ENCODE results near the gene TRAPPC2B. TPM values are rescaled to one million over a fixed set of nuclear protein-coding genes. Genes with fewer than 3 reads are reported as not detected.

Gene TRAPPC2B
- total RNA-seq, 5 donors from 2014 or later (not counting 1 experiment from before 2014, with no cell fraction given) = 7.1 to 11.4 (median 9.6) TPM

- DNase-seq = no peak
- Histone ChIP-seq H3K4me3 (ENCODE audit: control insufficient read depth in 1 of 2, extremely low read depth in 1 of 2, low read length in 1 of 2) (no peak overlapping the region), H3K4me1 (ENCODE audit: control insufficient read depth in 1 of 2, extremely low read depth in 1 of 2, insufficient read depth in 2 of 2, low read length in 2 of 2) (no peaks in the 10 kb centered on the region), H3K36me3 (ENCODE audit: control insufficient read depth in 2 of 2, extremely low read depth in 1 of 2, insufficient read depth in 1 of 2, low read length in 1 of 2) (no peaks in the 10 kb centered on the region), H3K27me3 (replicated peaks in 1 of 2; ENCODE audit: control insufficient read depth in 2 of 2, extremely low read depth in 1 of 2, insufficient read depth in 2 of 2, low read length in 1 of 2) (peaks cover 0 to 7% of the 10 kb centered on the region in 2 experiments), H3K27ac (ENCODE audit: low read length) (no peak overlapping the region), H3K9me3 (no peaks in the 10 kb centered on the region)
- H3K9me3 Mint-ChIP-seq = peaks cover 5 to 26% (median 13%) of the 10 kb centered on the region in 3 donors
- WGBS (ENCODE audit: insufficient coverage) = no CpG with 5 or more reads among the region's 6 CpGs
- POLR2A ChIA-PET = no interaction called here
- H3K4me3 Mint-ChIP-seq = no peak overlapping the region
- H3K27ac Mint-ChIP-seq = no peak overlapping the region
- peaks cover 0 to 8% of the 10 kb centered on the region in 2 donors for H3K27me3 Mint-ChIP-seq
- no peak for ATAC-seq (replicated peaks in 1 of 4)
- CTCF ChIA-PET = no interaction called here
- H3K4me1 Mint-ChIP-seq = no peaks in the 10 kb centered on the region
- peaks cover 9% of the 10 kb centered on the region for H3K36me3 Mint-ChIP-seq
These were observed 20.8 kb upstream of the TRAPPC2B start for GRCh38 chr19:57342582-57342981.

- POLR2A ChIA-PET = no interaction called here
These were observed 15.2 kb upstream of the TRAPPC2B start for GRCh38 chr19:57348136-57348535.

GRCh38 chr19:57350877-57351805 is 12.2 kb upstream of the TRAPPC2B start, which contains the start of gene ZNF304:
TSS of gene ZNF304 (plus strand) at chr19:57351271. CDS start at chr19:57351665, 394 bp downstream.
- peak within 1 kb of the TSS; percentile 54 for H3K27ac ChIP-seq (ENCODE audit: low read length)
- H3K36me3 ChIP-seq (ENCODE audit: control insufficient read depth in 2 of 2, extremely low read depth in 1 of 2, insufficient read depth in 1 of 2, low read length in 1 of 2) = peaks cover 22 to 27% of the 10 kb centered on the region in 2 donors
- peaks cover 10 to 19% of the 10 kb centered on the region in 2 experiments for H3K4me1 ChIP-seq (ENCODE audit: control insufficient read depth in 1 of 2, extremely low read depth in 1 of 2, insufficient read depth in 2 of 2, low read length in 2 of 2)
- H3K9me3 ChIP-seq = no peaks in the 10 kb centered on the region
- ATAC-seq (replicated peaks in 1 of 4) (peak; percentile 99 to 100 (median 100)), DNase-seq (peak; percentile 55 to 89 (median 73))
- 4% methylated on average over 50 of the region's 57 CpGs for WGBS (ENCODE audit: insufficient coverage)
- H3K27me3 ChIP-seq (replicated peaks in 1 of 2; ENCODE audit: control insufficient read depth in 2 of 2, extremely low read depth in 1 of 2, insufficient read depth in 2 of 2, low read length in 1 of 2) = peaks cover 0 to 4% of the 10 kb centered on the region in 2 experiments
- H3K27ac Mint-ChIP-seq = peak within 1 kb of the TSS; percentile 78 to 82
- peaks cover 0 to 7% of the 10 kb centered on the region in 2 donors for H3K27me3 Mint-ChIP-seq
- peak within 1 kb of the TSS; percentile 75 to 99 for H3K4me3 ChIP-seq (ENCODE audit: control insufficient read depth in 1 of 2, extremely low read depth in 1 of 2, low read length in 1 of 2)
- H3K4me3 Mint-ChIP-seq = peak within 1 kb of the TSS; percentile 93 to 99 (median 95)
- POLR2A ChIA-PET = interaction anchor here in 1 of 2 donors (0.5 kb wide), 1 partner anchor 48 kb away, joined by 4 read pairs; no protein-coding TSS in a partner anchor
- CTCF ChIA-PET = interaction anchor here in 1 of 2 donors (0.9 kb wide), 1 partner anchor 111 kb away, joined by 4 read pairs; the partner anchor contains the start of gene ZNF805
- H3K4me1 Mint-ChIP-seq = peaks cover 32 to 33% (median 33%) of the 10 kb centered on the region in 3 donors
- peaks cover 26 to 39% (median 34%) of the 10 kb centered on the region in 3 donors for H3K9me3 Mint-ChIP-seq
- H3K36me3 Mint-ChIP-seq = peaks cover 56% of the 10 kb centered on the region

More at GRCh38 chr19:57348136-57348535, 15.2 kb upstream of the TRAPPC2B start:
- no peak overlapping the region for H3K27ac ChIP-seq (ENCODE audit: low read length)
- H3K27me3 ChIP-seq (replicated peaks in 1 of 2; ENCODE audit: control insufficient read depth in 2 of 2, extremely low read depth in 1 of 2, insufficient read depth in 2 of 2, low read length in 1 of 2) = peaks cover 0 to 7% of the 10 kb centered on the region in 2 experiments
- no peak for DNase-seq
- WGBS (ENCODE audit: insufficient coverage) = no CpG with 5 or more reads among the region's 3 CpGs
- no peaks in the 10 kb centered on the region for H3K36me3 ChIP-seq (ENCODE audit: control insufficient read depth in 2 of 2, extremely low read depth in 1 of 2, insufficient read depth in 1 of 2, low read length in 1 of 2)
- Mint-ChIP-seq H3K4me3 (no peak overlapping the region), H3K27me3 (peaks cover 0 to 11% of the 10 kb centered on the region in 2 donors), H3K36me3 (peaks cover 26% of the 10 kb centered on the region), H3K9me3 (peaks cover 15 to 20% (median 19%) of the 10 kb centered on the region in 3 donors), H3K4me1 (peaks cover 26 to 28% (median 27%) of the 10 kb centered on the region in 3 donors), H3K27ac (no peak overlapping the region)
- H3K4me1 ChIP-seq (ENCODE audit: control insufficient read depth in 1 of 2, extremely low read depth in 1 of 2, insufficient read depth in 2 of 2, low read length in 2 of 2) = peaks cover 10 to 19% of the 10 kb centered on the region in 2 experiments
- H3K4me3 ChIP-seq (ENCODE audit: control insufficient read depth in 1 of 2, extremely low read depth in 1 of 2, low read length in 1 of 2) = no peak overlapping the region
- H3K9me3 ChIP-seq = no peaks in the 10 kb centered on the region
- no peak for ATAC-seq (replicated peaks in 1 of 4)
- CTCF ChIA-PET = no interaction called here

GRCh38 chr19:57351867-57352266 is 11.5 kb upstream of the TRAPPC2B start:
- H3K27ac Mint-ChIP-seq = peak overlapping the region in 1 of 2 donors; percentile 82
- H3K36me3 ChIP-seq (ENCODE audit: control insufficient read depth in 2 of 2, extremely low read depth in 1 of 2, insufficient read depth in 1 of 2, low read length in 1 of 2) = peaks cover 28 to 35% of the 10 kb centered on the region in 2 donors
- no peak overlapping the region for H3K27ac ChIP-seq (ENCODE audit: low read length)
- peaks cover 64% of the 10 kb centered on the region for H3K36me3 Mint-ChIP-seq
- H3K9me3 ChIP-seq = peaks cover 4% of the 10 kb centered on the region
- H3K27me3 Mint-ChIP-seq = peaks cover 0 to 3% of the 10 kb centered on the region in 2 donors
- POLR2A ChIA-PET = no interaction called here
- DNase-seq = no peak
- CTCF ChIA-PET = no interaction called here
- H3K4me3 Mint-ChIP-seq = peak overlapping the region; percentile 93 to 99 (median 95)
- peaks cover 32 to 33% (median 33%) of the 10 kb centered on the region in 3 donors for H3K4me1 Mint-ChIP-seq
- peak overlapping the region; percentile 75 to 99 for H3K4me3 ChIP-seq (ENCODE audit: control insufficient read depth in 1 of 2, extremely low read depth in 1 of 2, low read length in 1 of 2)
- ATAC-seq (replicated peaks in 1 of 4) = no peak
- H3K27me3 ChIP-seq (replicated peaks in 1 of 2; ENCODE audit: control insufficient read depth in 2 of 2, extremely low read depth in 1 of 2, insufficient read depth in 2 of 2, low read length in 1 of 2) = no peaks in the 10 kb centered on the region
- peaks cover 27 to 46% (median 42%) of the 10 kb centered on the region in 3 donors for H3K9me3 Mint-ChIP-seq
- WGBS (ENCODE audit: insufficient coverage) = 35% methylated on average over 7 of the region's 7 CpGs
- H3K4me1 ChIP-seq (ENCODE audit: control insufficient read depth in 1 of 2, extremely low read depth in 1 of 2, insufficient read depth in 2 of 2, low read length in 2 of 2) = peaks cover 10 to 19% of the 10 kb centered on the region in 2 experiments

- H3K4me3 Mint-ChIP-seq = no peak overlapping the region
- H3K9me3 ChIP-seq = peaks cover 7% of the 10 kb centered on the region
- peaks cover 32 to 66% (median 59%) of the 10 kb centered on the region in 3 donors for H3K9me3 Mint-ChIP-seq
- POLR2A ChIA-PET = interaction anchor here in 1 of 2 donors (0.9 kb wide), 1 partner anchor 840 kb away, joined by 4 read pairs; no protein-coding TSS in a partner anchor
- H3K4me1 ChIP-seq (ENCODE audit: control insufficient read depth in 1 of 2, extremely low read depth in 1 of 2, insufficient read depth in 2 of 2, low read length in 2 of 2) = peaks cover 8 to 15% of the 10 kb centered on the region in 2 experiments
- peak overlapping the region in 1 of 2 donors; percentile 35 for H3K4me3 ChIP-seq (ENCODE audit: control insufficient read depth in 1 of 2, extremely low read depth in 1 of 2, low read length in 1 of 2)
- 100% methylated on average over 1 of the region's 4 CpGs for WGBS (ENCODE audit: insufficient coverage)
- no peaks in the 10 kb centered on the region for H3K27me3 Mint-ChIP-seq
- H3K27me3 ChIP-seq (replicated peaks in 1 of 2; ENCODE audit: control insufficient read depth in 2 of 2, extremely low read depth in 1 of 2, insufficient read depth in 2 of 2, low read length in 1 of 2) = no peaks in the 10 kb centered on the region
- H3K36me3 Mint-ChIP-seq = peaks cover 86% of the 10 kb centered on the region
- CTCF ChIA-PET = no interaction called here
- H3K36me3 ChIP-seq (ENCODE audit: control insufficient read depth in 2 of 2, extremely low read depth in 1 of 2, insufficient read depth in 1 of 2, low read length in 1 of 2) = peaks cover 36 to 40% of the 10 kb centered on the region in 2 donors
- no peak for DNase-seq
- no peak overlapping the region for H3K27ac Mint-ChIP-seq
- no peak for ATAC-seq (replicated peaks in 1 of 4)
- H3K4me1 Mint-ChIP-seq = peaks cover 27 to 29% (median 27%) of the 10 kb centered on the region in 3 donors
- H3K27ac ChIP-seq (ENCODE audit: low read length) = no peak overlapping the region
These were observed 7.4 kb upstream of the TRAPPC2B start for GRCh38 chr19:57355916-57356315.

GRCh38 chr19:57357406-57357805 is 5.9 kb upstream of the TRAPPC2B start:
- Histone ChIP-seq H3K4me3 (ENCODE audit: control insufficient read depth in 1 of 2, extremely low read depth in 1 of 2, low read length in 1 of 2) (no peak overlapping the region), H3K9me3 (peaks cover 7% of the 10 kb centered on the region), H3K4me1 (ENCODE audit: control insufficient read depth in 1 of 2, extremely low read depth in 1 of 2, insufficient read depth in 2 of 2, low read length in 2 of 2) (peaks cover 1% of the 10 kb centered on the region in 2 experiments), H3K36me3 (ENCODE audit: control insufficient read depth in 2 of 2, extremely low read depth in 1 of 2, insufficient read depth in 1 of 2, low read length in 1 of 2) (peaks cover 36 to 40% of the 10 kb centered on the region in 2 donors), H3K27me3 (replicated peaks in 1 of 2; ENCODE audit: control insufficient read depth in 2 of 2, extremely low read depth in 1 of 2, insufficient read depth in 2 of 2, low read length in 1 of 2) (no peaks in the 10 kb centered on the region), H3K27ac (ENCODE audit: low read length) (no peak overlapping the region)
- WGBS (ENCODE audit: insufficient coverage) = 89% methylated on average over 3 of the region's 5 CpGs
- no peaks in the 10 kb centered on the region for H3K27me3 Mint-ChIP-seq
- H3K9me3 Mint-ChIP-seq = peaks cover 23 to 64% (median 58%) of the 10 kb centered on the region in 3 donors
- no peak overlapping the region for H3K27ac Mint-ChIP-seq
- DNase-seq = no peak
- ChIA-PET CTCF (interaction anchor here in 1 of 2 donors (0.6 kb wide), 1 partner anchor 59 kb away, joined by 6 read pairs; no protein-coding TSS in a partner anchor), POLR2A (interaction anchor here in 1 of 2 donors (0.7 kb wide), 1 partner anchor 111 kb away, joined by 3 read pairs; no protein-coding TSS in a partner anchor)
- ATAC-seq (replicated peaks in 1 of 4) = no peak
- H3K4me1 Mint-ChIP-seq = peaks cover 12 to 14% (median 13%) of the 10 kb centered on the region in 3 donors
- peaks cover 74% of the 10 kb centered on the region for H3K36me3 Mint-ChIP-seq
- no peak overlapping the region for H3K4me3 Mint-ChIP-seq
